ENCODE measurements around the gene TM2D1.

Gene TM2D1

GRCh38 chr1:61644303-61644702, 80.6 kb downstream of the TM2D1 start:
- DNase-seq (ENCODE audit: low read depth) = no peak

GRCh38 chr1:61642475-61643232, 82.3 kb downstream of the TM2D1 start:
- no peak for DNase-seq (ENCODE audit: low read depth)

- DNase-seq (ENCODE audit: low read depth) = peak; percentile 48
Measured at GRCh38 chr1:61641578-61642336, 83.2 kb downstream of the TM2D1 start.

GRCh38 chr1:61640531-61641530, 84.1 kb downstream of the TM2D1 start:
- no peak for DNase-seq (ENCODE audit: low read depth)

- DNase-seq (ENCODE audit: low read depth) = no peak
Measured at GRCh38 chr1:61639608-61640336, 85.2 kb downstream of the TM2D1 start.

GRCh38 chr1:61638911-61639605, 85.9 kb downstream of the TM2D1 start:
- DNase-seq (ENCODE audit: low read depth) = no peak

- peak; percentile 59 for DNase-seq (ENCODE audit: low read depth)
Measured at GRCh38 chr1:61638296-61638695, 86.6 kb downstream of the TM2D1 start.

GRCh38 chr1:61637470-61637869, 87.5 kb downstream of the TM2D1 start:
- DNase-seq (ENCODE audit: low read depth) = no peak

- DNase-seq (ENCODE audit: low read depth) = no peak
Measured at GRCh38 chr1:61636814-61637213, 88.1 kb downstream of the TM2D1 start.

GRCh38 chr1:61636376-61636775, 88.6 kb downstream of the TM2D1 start:
- DNase-seq (ENCODE audit: low read depth) = no peak

- no peak for DNase-seq (ENCODE audit: low read depth)
Measured at GRCh38 chr1:61635557-61635956, 89.4 kb downstream of the TM2D1 start.

- DNase-seq (ENCODE audit: low read depth) = no peak
Measured at GRCh38 chr1:61631436-61631835, 93.5 kb downstream of the TM2D1 start.
